NCI-H146 treated with DMSO at 0.1 percent for 48 hours (cell line): ENCODE data around the gene ARHGAP4.

Experiments used
- DNase-seq: peaks from one replicate; lab custom pipeline; 2025; ENCODE audit not compliant: unreplicated experiment; lab: John Stamatoyannopoulos, UW

Gene ARHGAP4

GRCh38 chrX:153908219-153908860, 17.7 kb downstream of the ARHGAP4 start:
- no peak for DNase-seq

GRCh38 chrX:153907456-153907855, 18.6 kb downstream of the ARHGAP4 start:
- no peak for DNase-seq

- no peak for DNase-seq
These were observed 19.7 kb downstream of the ARHGAP4 start for GRCh38 chrX:153906126-153906917.

GRCh38 chrX:153905481-153906095, 20.5 kb downstream of the ARHGAP4 start:
- DNase-seq, result no peak

- DNase-seq, result no peak
These were observed 21.8 kb downstream of the ARHGAP4 start, which contains the start of gene AVPR2 for GRCh38 chrX:153903991-153904957. TSS of gene AVPR2 (plus strand) at chrX:153904673. CDS start at chrX:153905146, 473 bp downstream.

GRCh38 chrX:153903238-153903980, 22.7 kb downstream of the ARHGAP4 start:
- no peak for DNase-seq

GRCh38 chrX:153902385-153902784, 23.7 kb downstream of the ARHGAP4 start:
- DNase-seq, result no peak

GRCh38 chrX:153901753-153902140, 24.3 kb downstream of the ARHGAP4 start:
- DNase-seq, result no peak

GRCh38 chrX:153900831-153901752, 25.0 kb downstream of the ARHGAP4 start:
- DNase-seq, result peak; percentile 54

GRCh38 chrX:153897899-153898298, 28.2 kb downstream of the ARHGAP4 start:
- no peak for DNase-seq

GRCh38 chrX:153889123-153889522, 36.9 kb downstream of the ARHGAP4 start:
- DNase-seq, result no peak

- DNase-seq, result no peak
These were observed 37.7 kb downstream of the ARHGAP4 start for GRCh38 chrX:153888344-153888743.

GRCh38 chrX:153887385-153887784, 38.7 kb downstream of the ARHGAP4 start:
- no peak for DNase-seq

GRCh38 chrX:153886915-153887314, 39.1 kb downstream of the ARHGAP4 start:
- DNase-seq, result no peak

- DNase-seq, result no peak
These were observed 39.8 kb downstream of the ARHGAP4 start, which contains the start of gene L1CAM for GRCh38 chrX:153885968-153886903. TSS of gene L1CAM (minus strand) at chrX:153886173. CDS start at chrX:153875836, 10,337 bp downstream.

- DNase-seq, result peak; percentile 0
These were observed 40.8 kb downstream of the ARHGAP4 start for GRCh38 chrX:153885208-153885787.

- DNase-seq, result peak; percentile 8
These were observed 41.5 kb downstream of the ARHGAP4 start for GRCh38 chrX:153884590-153884989.
